Fibroblast of villous mesenchyme (primary cell): ENCODE measurements around the gene AZI2. TPM values are rescaled to one million over a fixed set of nuclear protein-coding genes. Genes with fewer than 3 reads are reported as not detected.

Experiments
- DNase-seq: peaks from one replicate; pipeline ENCODE4 v3.0.0-alpha.2; 2010; ENCODE audit warnings: low read depth
- H3K4me3 ChIP-seq: 2 replicates; pipeline ENCODE4 v1.5.1; 2011; ENCODE audit warnings: low read depth, mild to moderate bottlenecking, low read length
- CTCF ChIP-seq: IDR thresholded peaks from 2 replicates; pipeline ENCODE4 v1.5.1; 2012; ENCODE audit warnings: low read depth, mild to moderate bottlenecking, low read length; ENCODE audit not compliant: insufficient read depth
- total RNA-seq: library from RNA; depleted of rRNA; stranded (reverse); fragments of >200 nt; gene quantifications from 2 replicates; pipeline ENCODE4 v1.2.3, GENCODE V29; 2012

Gene AZI2
- total RNA-seq, 1 donor = 102 TPM

- no peak overlapping the region for H3K4me3 ChIP-seq
- DNase-seq = peak; percentile 67
- no peak for TF ChIP-seq CTCF
Measured at GRCh38 chr3:28279770-28280169, 68.9 kb downstream of the AZI2 start.

- no peak for TF ChIP-seq CTCF
- no peak for DNase-seq
- H3K4me3 ChIP-seq = no peak overlapping the region
Measured at GRCh38 chr3:28278918-28279317, 69.7 kb downstream of the AZI2 start.

GRCh38 chr3:28273837-28274236 is 74.8 kb downstream of the AZI2 start:
- no peak for TF ChIP-seq CTCF
- no peak overlapping the region for H3K4me3 ChIP-seq
- no peak for DNase-seq

Other genes with a start within 250 kb of the AZI2 start
- 4.3 and 7.1 TPM in 2 replicates for gene CMC1, start 107.2 kb downstream of the AZI2 start, total RNA-seq
- 0.43 and 0.64 TPM in 2 replicates for gene ZCWPW2, start 103 bp downstream of the AZI2 start, total RNA-seq